Muscle layer of duodenum (tissue), 2 donors: ENCODE measurements around the gene SAP130.

Source experiments
- H3K27ac ChIP-seq: one replicate; pipeline ENCODE4 v1.7.0; 2013; ENCODE audit warnings: mild to moderate bottlenecking, low read length
- H3K27me3 ChIP-seq: one replicate; pipeline ENCODE4 v1.7.0; 2013; ENCODE audit warnings: low read depth, mild to moderate bottlenecking, control low read depth, low read length
- H3K36me3 ChIP-seq, 2 donors: one replicate each; pipeline ENCODE4 v1.7.0; 2013; ENCODE audit warnings: low read length in 2 of 2, control low read depth in 1 of 2, mild to moderate bottlenecking in 1 of 2; ENCODE audit not compliant: insufficient read depth in 2 of 2, control insufficient read depth in 1 of 2
- H3K4me1 ChIP-seq, 2 donors: one replicate each; pipeline ENCODE4 v1.7.0; 2013; ENCODE audit warnings: low read length in 2 of 2, mild to moderate bottlenecking in 2 of 2, control low read depth in 1 of 2, moderate library complexity in 1 of 2; ENCODE audit not compliant: insufficient read depth in 2 of 2, control insufficient read depth in 1 of 2
- H3K4me3 ChIP-seq, 2 donors: one replicate each; pipeline ENCODE4 v1.7.0; 2013; ENCODE audit warnings: low read length in 2 of 2, low read depth in 1 of 2, mild to moderate bottlenecking in 1 of 2
- H3K9me3 ChIP-seq, 2 donors: one replicate each; pipeline ENCODE4 v1.7.0; 2013; ENCODE audit warnings: low read length in 2 of 2, control low read depth in 1 of 2, mild to moderate bottlenecking in 1 of 2; ENCODE audit not compliant: control insufficient read depth in 1 of 2
- donor health status: healthy.

The SAP130 gene

DNA sequence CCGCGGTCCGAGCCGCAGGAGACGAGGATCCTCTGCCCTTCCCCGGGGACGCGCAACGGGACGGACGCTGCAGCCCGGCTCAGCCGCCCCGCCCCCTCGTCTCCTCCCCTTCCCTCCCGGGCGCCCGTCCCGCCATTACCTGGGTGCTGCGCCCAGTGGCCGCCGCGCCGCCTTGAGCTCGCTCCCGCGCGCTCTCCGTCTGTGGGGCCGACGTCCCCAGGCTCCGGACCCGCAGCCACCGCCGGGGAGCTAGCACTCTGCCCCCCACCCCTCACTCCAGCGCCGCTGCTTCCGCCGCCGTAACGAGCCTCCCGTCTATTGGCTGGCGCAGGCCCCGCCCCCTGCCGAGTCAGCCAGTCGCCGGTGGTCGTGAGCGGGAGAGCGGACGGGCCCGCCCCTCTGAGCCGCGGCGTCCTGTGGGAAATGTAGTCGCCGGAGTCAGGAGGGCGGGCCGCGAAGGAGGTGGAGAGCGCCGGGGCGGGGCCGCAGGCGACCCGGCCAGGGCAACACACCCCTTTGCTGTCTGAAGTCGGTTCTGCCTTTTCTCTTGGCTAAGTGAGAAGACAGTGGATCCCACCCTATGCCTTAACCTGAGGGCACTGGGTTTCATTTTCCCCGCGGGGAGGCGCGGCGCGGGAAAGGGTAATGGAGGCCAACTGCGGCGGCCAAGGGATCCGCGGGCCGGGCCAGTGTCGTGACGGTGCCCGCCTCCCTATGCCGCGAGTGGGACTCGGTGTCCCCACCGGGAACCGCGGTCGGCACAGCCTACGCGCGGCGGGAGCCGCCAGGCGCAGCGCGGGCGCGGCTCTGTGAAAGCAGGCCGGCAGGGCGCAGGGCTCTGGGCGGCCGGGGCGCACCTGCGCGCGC lies at the start of gene SAP130:
TSS of gene SAP130 (minus strand) at position 259 of the 867 bp plus-strand sequence. CDS start 1,767 bp downstream, outside the sequence.
- H3K27me3 ChIP-seq = no peaks in the 10 kb centered on the region
- H3K36me3 ChIP-seq = no peaks in the 10 kb centered on the region
- no peaks in the 10 kb centered on the region for H3K9me3 ChIP-seq
- peak within 1 kb of the TSS; percentile 74 to 97 for H3K4me3 ChIP-seq
- peaks cover 3 to 7% of the 10 kb centered on the region in 2 donors for H3K4me1 ChIP-seq
- H3K27ac ChIP-seq = peak within 1 kb of the TSS; percentile 46

- Histone ChIP-seq H3K9me3 (no peaks in the 10 kb centered on the region), H3K4me3 (no peak overlapping the region), H3K27ac (no peak overlapping the region), H3K27me3 (no peaks in the 10 kb centered on the region), H3K36me3 (no peaks in the 10 kb centered on the region), H3K4me1 (no peaks in the 10 kb centered on the region)
These were observed 48.7 kb upstream of the SAP130 start for GRCh38 chr2:128076461-128077106.

DNA sequence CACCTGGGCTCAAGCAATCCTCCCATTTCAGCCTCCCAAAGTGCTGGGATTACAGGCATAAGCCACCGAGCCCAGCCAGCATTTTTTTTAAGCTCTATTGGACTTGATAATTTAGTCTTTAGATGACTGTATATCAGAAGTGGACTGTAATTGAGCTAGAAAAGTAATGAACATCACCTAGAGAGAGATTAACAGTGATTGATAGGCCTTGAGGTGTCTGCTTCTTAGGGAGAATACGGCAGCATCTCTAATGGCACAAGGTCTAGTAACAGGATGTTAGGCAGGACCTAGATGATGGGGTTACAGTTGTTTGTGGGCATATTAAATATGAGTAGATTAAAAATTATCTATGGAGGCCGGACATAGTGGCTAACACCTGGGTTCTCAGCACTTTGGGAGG lies 45.4 kb upstream of the SAP130 start:
- no peaks in the 10 kb centered on the region for H3K4me1 ChIP-seq
- no peaks in the 10 kb centered on the region for H3K27me3 ChIP-seq
- no peak overlapping the region for H3K27ac ChIP-seq
- H3K4me3 ChIP-seq = no peak overlapping the region
- H3K36me3 ChIP-seq = no peaks in the 10 kb centered on the region
- no peaks in the 10 kb centered on the region for H3K9me3 ChIP-seq

GRCh38 chr2:128069769-128070168 lies 41.9 kb upstream of the SAP130 start:
- Histone ChIP-seq H3K9me3 (no peaks in the 10 kb centered on the region), H3K27ac (no peak overlapping the region), H3K27me3 (no peaks in the 10 kb centered on the region), H3K4me3 (no peak overlapping the region), H3K36me3 (no peaks in the 10 kb centered on the region), H3K4me1 (no peaks in the 10 kb centered on the region)

DNA sequence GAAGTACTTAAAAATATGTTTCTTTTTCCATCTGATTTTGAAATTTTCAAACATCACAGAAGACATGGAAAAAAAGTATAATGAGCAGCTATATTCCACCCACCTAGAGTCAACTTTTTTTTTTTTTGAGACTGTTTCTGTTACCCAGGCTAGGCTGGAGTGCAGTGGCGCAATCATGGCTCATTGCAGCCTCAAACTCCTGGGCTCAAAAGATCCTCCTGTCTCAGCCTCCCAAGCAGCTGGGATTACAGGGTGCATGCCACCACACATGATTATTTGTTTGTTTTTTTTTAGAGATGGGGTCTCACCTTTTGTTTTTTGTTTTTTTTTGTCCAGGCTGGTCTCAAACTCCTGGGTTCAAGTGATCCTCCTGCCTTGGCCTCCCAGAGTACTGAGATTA lies 36.5 kb upstream of the SAP130 start:
- Histone ChIP-seq H3K9me3 (no peaks in the 10 kb centered on the region), H3K4me1 (peaks cover 0 to 4% of the 10 kb centered on the region in 2 donors), H3K27me3 (no peaks in the 10 kb centered on the region), H3K27ac (no peak overlapping the region), H3K36me3 (no peaks in the 10 kb centered on the region), H3K4me3 (no peak overlapping the region)

- Histone ChIP-seq H3K4me3 (no peak overlapping the region), H3K36me3 (no peaks in the 10 kb centered on the region), H3K27ac (no peak overlapping the region), H3K27me3 (no peaks in the 10 kb centered on the region), H3K9me3 (no peaks in the 10 kb centered on the region), H3K4me1 (peaks cover 0 to 4% of the 10 kb centered on the region in 2 donors)
These were observed 34.7 kb upstream of the SAP130 start for GRCh38 chr2:128062571-128062970.

DNA sequence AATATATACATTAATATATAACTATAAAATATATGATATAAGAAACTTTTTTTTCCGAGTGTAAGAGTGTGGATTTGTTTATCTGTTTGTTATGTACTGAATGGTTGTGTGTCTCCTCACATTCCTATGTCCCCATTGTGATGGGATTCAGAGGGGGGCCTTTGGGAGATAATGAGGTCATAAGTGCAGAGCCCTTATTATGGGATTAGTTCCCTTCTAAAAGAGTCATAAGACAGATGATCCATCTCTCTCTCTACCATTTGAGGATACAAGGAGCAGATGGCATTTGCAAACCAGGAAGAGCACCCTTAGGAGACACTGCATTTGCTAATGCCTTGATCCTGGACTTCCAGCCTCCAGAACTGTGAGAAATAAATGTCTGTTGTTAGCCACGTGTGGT lies 30.3 kb upstream of the SAP130 start:
- Histone ChIP-seq H3K36me3 (no peaks in the 10 kb centered on the region), H3K27ac (no peak overlapping the region), H3K4me3 (no peak overlapping the region), H3K9me3 (no peaks in the 10 kb centered on the region), H3K4me1 (no peaks in the 10 kb centered on the region), H3K27me3 (no peaks in the 10 kb centered on the region)

- no peaks in the 10 kb centered on the region for H3K36me3 ChIP-seq
- H3K27me3 ChIP-seq = no peaks in the 10 kb centered on the region
- no peak overlapping the region for H3K4me3 ChIP-seq
- no peak overlapping the region for H3K27ac ChIP-seq
- no peaks in the 10 kb centered on the region for H3K9me3 ChIP-seq
- no peaks in the 10 kb centered on the region for H3K4me1 ChIP-seq
These were observed 29.5 kb upstream of the SAP130 start for GRCh38 chr2:128057334-128057733.

DNA sequence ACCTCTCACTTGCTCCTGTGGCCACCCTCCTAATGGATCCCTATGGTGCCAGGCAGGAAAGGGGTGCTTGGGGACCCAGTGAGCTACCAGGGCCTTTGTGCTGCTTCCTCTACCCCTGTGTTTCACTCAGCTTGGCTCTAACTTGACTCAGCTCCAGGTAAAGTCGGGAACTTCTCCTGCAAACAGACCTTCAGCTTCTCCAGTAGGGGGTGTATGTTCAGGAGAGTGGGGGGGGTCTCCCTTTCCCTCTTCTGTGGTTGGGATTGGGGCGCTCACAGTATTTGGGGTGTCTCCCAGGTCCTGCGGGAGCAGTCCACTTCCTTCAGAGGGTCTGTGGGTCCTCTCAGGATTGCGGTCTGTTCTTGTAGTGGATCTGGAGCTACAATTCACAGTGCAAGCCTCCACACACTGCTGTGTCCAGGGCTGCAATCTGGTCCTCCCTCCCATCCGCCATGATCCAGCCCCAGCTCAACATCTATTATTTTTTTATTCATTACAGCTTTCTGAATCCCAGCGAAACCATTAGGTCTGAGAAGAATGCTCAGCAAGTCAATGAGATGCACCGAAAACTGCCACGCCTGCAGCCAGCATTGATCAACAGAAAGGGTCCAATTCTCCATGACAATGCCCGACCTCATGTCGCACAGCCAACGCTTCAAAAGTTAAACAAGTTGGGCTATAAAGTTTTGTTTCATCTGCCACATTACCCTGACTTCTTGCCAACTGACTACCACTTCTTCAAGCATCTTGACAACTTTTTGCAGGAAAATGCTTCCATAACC lies 26.4 kb upstream of the SAP130 start:
- no peaks in the 10 kb centered on the region for H3K36me3 ChIP-seq
- H3K4me1 ChIP-seq = no peaks in the 10 kb centered on the region
- peaks cover 0 to 2% of the 10 kb centered on the region in 2 donors for H3K9me3 ChIP-seq
- no peak overlapping the region for H3K4me3 ChIP-seq
- no peak overlapping the region for H3K27ac ChIP-seq
- H3K27me3 ChIP-seq = no peaks in the 10 kb centered on the region

GRCh38 chr2:128053331-128053730 lies 25.5 kb upstream of the SAP130 start:
- Histone ChIP-seq H3K27me3 (no peaks in the 10 kb centered on the region), H3K4me1 (no peaks in the 10 kb centered on the region), H3K9me3 (peaks cover 0 to 2% of the 10 kb centered on the region in 2 donors), H3K4me3 (no peak overlapping the region), H3K36me3 (no peaks in the 10 kb centered on the region), H3K27ac (no peak overlapping the region)

DNA sequence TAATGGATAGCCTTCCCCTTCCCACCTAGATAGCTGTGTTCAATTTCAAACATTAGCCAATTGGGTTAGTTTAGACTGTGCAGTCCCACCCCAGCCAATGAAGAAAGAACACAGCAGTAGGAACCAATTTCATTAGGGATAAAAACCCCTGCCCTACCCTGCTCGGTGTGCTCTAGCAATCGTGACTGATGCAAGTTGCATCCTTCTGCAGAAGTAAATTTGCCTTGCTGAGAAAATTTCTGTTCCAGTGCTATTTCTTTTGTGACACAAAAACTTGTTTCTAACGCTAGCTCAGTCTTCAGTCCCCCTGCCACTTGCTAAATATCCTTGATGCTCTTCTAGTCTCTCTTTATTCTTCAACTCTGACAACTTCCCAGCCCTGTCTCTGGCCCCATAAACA lies 15.2 kb upstream of the SAP130 start:
- Histone ChIP-seq H3K36me3 (no peaks in the 10 kb centered on the region), H3K4me3 (peak overlapping the region in 1 of 2 donors; percentile 28), H3K27ac (no peak overlapping the region), H3K27me3 (no peaks in the 10 kb centered on the region), H3K4me1 (no peaks in the 10 kb centered on the region), H3K9me3 (peaks cover 5 to 16% of the 10 kb centered on the region in 2 donors)
